Measurements from ENCODE around the gene CFAP92.

GRCh38 chr3:128919988-128920387 is 73.9 kb downstream of the CFAP92 start:
- TF ChIP-seq, protein P1, sequence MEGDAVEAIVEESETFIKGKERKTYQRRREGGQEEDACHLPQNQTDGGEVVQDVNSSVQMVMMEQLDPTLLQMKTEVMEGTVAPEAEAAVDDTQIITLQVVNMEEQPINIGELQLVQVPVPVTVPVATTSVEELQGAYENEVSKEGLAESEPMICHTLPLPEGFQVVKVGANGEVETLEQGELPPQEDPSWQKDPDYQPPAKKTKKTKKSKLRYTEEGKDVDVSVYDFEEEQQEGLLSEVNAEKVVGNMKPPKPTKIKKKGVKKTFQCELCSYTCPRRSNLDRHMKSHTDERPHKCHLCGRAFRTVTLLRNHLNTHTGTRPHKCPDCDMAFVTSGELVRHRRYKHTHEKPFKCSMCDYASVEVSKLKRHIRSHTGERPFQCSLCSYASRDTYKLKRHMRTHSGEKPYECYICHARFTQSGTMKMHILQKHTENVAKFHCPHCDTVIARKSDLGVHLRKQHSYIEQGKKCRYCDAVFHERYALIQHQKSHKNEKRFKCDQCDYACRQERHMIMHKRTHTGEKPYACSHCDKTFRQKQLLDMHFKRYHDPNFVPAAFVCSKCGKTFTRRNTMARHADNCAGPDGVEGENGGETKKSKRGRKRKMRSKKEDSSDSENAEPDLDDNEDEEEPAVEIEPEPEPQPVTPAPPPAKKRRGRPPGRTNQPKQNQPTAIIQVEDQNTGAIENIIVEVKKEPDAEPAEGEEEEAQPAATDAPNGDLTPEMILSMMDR (IDR thresholded peaks at IDR 0.05 in 8 of 11, conservative IDR thresholded peaks at IDR 0.05 in 3 of 11) = no peak
- TF ChIP-seq POLR2A (IDR thresholded peaks at IDR 0.05) = no peak
- TF ChIP-seq POLR2AphosphoS5 (IDR thresholded peaks at IDR 0.05) = no peak

All from spleen (tissue), 7 donors.